ENCODE results near the gene TMEM245. TPM values are rescaled to one million over a fixed set of nuclear protein-coding genes. Genes with fewer than 3 reads are reported as not detected.

The TMEM245 gene
- total RNA-seq, 1 experiment from 2014 or later, result 34.8 TPM

DNA sequence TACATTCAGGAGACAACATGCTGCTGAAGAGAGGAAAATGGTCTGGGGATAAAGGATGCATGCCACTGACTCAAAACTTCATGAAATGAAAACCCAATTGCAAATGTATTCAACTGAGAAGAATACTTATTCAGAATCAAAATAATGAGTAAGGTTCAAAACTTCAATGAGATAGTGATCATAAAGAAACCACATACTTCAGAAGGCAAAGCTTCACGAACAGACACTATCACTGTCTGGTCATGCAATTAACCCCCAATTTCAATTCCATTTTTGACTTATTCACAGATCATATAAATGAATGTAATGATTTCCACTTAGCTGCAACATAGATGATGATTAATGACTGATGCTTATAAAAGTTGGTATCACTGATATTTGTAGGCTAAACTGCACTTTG lies 73.4 kb downstream of the TMEM245 start:
- Histone ChIP-seq H2AFZ (ENCODE audit: low read depth, low read length, poor library complexity, severe bottlenecking) (no peak overlapping the region), H4K20me1 (ENCODE audit: insufficient read depth) (no peaks in the 10 kb centered on the region), H3K36me3 (ENCODE audit: control insufficient read depth in 1 of 2, insufficient read depth in 2 of 2, low read length in 2 of 2) (peaks cover 31 to 36% of the 10 kb centered on the region in 2 experiments), H3K27me3 (ENCODE audit: insufficient read depth, low read length) (no peaks in the 10 kb centered on the region), H3K27ac (ENCODE audit: low read depth, low read length) (no peak overlapping the region), H3K4me3 (replicated peaks in 1 of 2; ENCODE audit: low read depth in 1 of 2, low read length in 2 of 2) (no peak overlapping the region), H3K9me2 (ENCODE audit: insufficient read depth) (no peaks in the 10 kb centered on the region), H3K4me2 (ENCODE audit: low read length) (no peak overlapping the region), H3K79me2 (ENCODE audit: insufficient read depth, low read length) (no peaks in the 10 kb centered on the region), H3K4me1 (ENCODE audit: control insufficient read depth in 1 of 2, insufficient read depth in 2 of 2, low read length in 2 of 2) (no peaks in the 10 kb centered on the region), H3K9ac (ENCODE audit: low read length) (no peak overlapping the region), H3K9me3 (ENCODE audit: control insufficient read depth in 1 of 2, insufficient read depth in 1 of 2, low read depth in 1 of 2, low read length in 2 of 2) (no peaks in the 10 kb centered on the region)
- ATAC-seq, result no peak
- no peak for DNase-seq (ENCODE audit: low read depth, low spot score)
- TF ChIP-seq SIN3A (IDR thresholded peaks at IDR 0.05; ENCODE audit: low read depth) (no peak), SP1 (IDR thresholded peaks at IDR 0.05; ENCODE audit: low read depth) (no peak), EZH2 (IDR thresholded peaks at IDR 0.05) (no peak), CBX3 (IDR thresholded peaks at IDR 0.05; ENCODE audit: low read depth) (no peak), SRF (IDR thresholded peaks at IDR 0.05; ENCODE audit: low read depth) (no peak), POLR2AphosphoS5 (IDR thresholded peaks at IDR 0.05; ENCODE audit: low read depth, low read length) (no peak), ZNF274 (IDR thresholded peaks at IDR 0.05; ENCODE audit: low read depth, low read length) (no peak), POLR2A (IDR thresholded peaks at IDR 0.05; ENCODE audit: borderline replicate concordance, extremely low read depth, insufficient read depth, insufficient read length) (no peak), RAD21 (IDR thresholded peaks at IDR 0.05; ENCODE audit: low read depth) (no peak), YY1 (IDR thresholded peaks at IDR 0.05; ENCODE audit: extremely low read depth, insufficient replicate concordance, low read depth, low read length) (no peak), FOSL1 (IDR thresholded peaks at IDR 0.05; ENCODE audit: low read depth) (no peak)
- TF ChIP-seq, protein P1, sequence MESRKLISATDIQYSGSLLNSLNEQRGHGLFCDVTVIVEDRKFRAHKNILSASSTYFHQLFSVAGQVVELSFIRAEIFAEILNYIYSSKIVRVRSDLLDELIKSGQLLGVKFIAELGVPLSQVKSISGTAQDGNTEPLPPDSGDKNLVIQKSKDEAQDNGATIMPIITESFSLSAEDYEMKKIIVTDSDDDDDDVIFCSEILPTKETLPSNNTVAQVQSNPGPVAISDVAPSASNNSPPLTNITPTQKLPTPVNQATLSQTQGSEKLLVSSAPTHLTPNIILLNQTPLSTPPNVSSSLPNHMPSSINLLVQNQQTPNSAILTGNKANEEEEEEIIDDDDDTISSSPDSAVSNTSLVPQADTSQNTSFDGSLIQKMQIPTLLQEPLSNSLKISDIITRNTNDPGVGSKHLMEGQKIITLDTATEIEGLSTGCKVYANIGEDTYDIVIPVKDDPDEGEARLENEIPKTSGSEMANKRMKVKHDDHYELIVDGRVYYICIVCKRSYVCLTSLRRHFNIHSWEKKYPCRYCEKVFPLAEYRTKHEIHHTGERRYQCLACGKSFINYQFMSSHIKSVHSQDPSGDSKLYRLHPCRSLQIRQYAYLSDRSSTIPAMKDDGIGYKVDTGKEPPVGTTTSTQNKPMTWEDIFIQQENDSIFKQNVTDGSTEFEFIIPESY (IDR thresholded peaks at IDR 0.05; ENCODE audit: extremely low read depth, insufficient replicate concordance, low read length), result no peak
- TF ChIP-seq, protein P2, sequence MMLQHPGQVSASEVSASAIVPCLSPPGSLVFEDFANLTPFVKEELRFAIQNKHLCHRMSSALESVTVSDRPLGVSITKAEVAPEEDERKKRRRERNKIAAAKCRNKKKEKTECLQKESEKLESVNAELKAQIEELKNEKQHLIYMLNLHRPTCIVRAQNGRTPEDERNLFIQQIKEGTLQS (IDR thresholded peaks at IDR 0.05), result no peak
- TF ChIP-seq, protein P3, sequence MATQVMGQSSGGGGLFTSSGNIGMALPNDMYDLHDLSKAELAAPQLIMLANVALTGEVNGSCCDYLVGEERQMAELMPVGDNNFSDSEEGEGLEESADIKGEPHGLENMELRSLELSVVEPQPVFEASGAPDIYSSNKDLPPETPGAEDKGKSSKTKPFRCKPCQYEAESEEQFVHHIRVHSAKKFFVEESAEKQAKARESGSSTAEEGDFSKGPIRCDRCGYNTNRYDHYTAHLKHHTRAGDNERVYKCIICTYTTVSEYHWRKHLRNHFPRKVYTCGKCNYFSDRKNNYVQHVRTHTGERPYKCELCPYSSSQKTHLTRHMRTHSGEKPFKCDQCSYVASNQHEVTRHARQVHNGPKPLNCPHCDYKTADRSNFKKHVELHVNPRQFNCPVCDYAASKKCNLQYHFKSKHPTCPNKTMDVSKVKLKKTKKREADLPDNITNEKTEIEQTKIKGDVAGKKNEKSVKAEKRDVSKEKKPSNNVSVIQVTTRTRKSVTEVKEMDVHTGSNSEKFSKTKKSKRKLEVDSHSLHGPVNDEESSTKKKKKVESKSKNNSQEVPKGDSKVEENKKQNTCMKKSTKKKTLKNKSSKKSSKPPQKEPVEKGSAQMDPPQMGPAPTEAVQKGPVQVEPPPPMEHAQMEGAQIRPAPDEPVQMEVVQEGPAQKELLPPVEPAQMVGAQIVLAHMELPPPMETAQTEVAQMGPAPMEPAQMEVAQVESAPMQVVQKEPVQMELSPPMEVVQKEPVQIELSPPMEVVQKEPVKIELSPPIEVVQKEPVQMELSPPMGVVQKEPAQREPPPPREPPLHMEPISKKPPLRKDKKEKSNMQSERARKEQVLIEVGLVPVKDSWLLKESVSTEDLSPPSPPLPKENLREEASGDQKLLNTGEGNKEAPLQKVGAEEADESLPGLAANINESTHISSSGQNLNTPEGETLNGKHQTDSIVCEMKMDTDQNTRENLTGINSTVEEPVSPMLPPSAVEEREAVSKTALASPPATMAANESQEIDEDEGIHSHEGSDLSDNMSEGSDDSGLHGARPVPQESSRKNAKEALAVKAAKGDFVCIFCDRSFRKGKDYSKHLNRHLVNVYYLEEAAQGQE (IDR thresholded peaks at IDR 0.05; ENCODE audit: low read depth), result no peak
- POLR2A ChIA-PET, result no interaction called here
- intact Hi-C loops (cut with micrococcal nuclease), result no loop called here
- RAD21 ChIA-PET (ENCODE audit: low non-redundant PET in 1 of 2, low total read pairs in 2 of 2, uncharacterized antibody in 2 of 2, unreplicated experiment in 2 of 2), result no interaction called here
- no TSS peak for BruUV-seq (replicated peaks)
- CTCF ChIA-PET, result no interaction called here
